Keratinocyte (primary cell): ENCODE results near the gene PIM3. TPM values are rescaled to one million over a fixed set of nuclear protein-coding genes. Genes with fewer than 3 reads are reported as not detected.

Source experiments
- DNase-seq: peaks from one replicate; pipeline ENCODE4 v3.0.0-alpha.2; 2011; ENCODE audit warnings: low read depth, missing footprints, low spot score
- FAIRE-seq: peaks from 2 replicates; lab custom pipeline; 2011; peaks lifted over from hg19 to GRCh38; lab: Jason Lieb, UNC
- H2AFZ ChIP-seq: 2 replicates; pipeline ENCODE4 v1.6.0; 2012; ENCODE audit warnings: low read length, control low read depth, inconsistent platforms; ENCODE audit not compliant: control insufficient read depth
- H3K27ac ChIP-seq: 2 replicates; pipeline ENCODE4 v1.5.1; 2011; ENCODE audit warnings: low read length; ENCODE audit not compliant: control insufficient read depth, insufficient read depth
- H3K27me3 ChIP-seq: 3 replicates; pipeline ENCODE4 v1.6.0; 2011; ENCODE audit warnings: low read length; ENCODE audit not compliant: control insufficient read depth, insufficient read depth; ENCODE audit errors: extremely low read depth
- H3K36me3 ChIP-seq, 2 experiments: 2 replicates in 1 of 2; 3 replicates in 1 of 2; pipeline ENCODE4 v1.5.1; 2011; ENCODE audit warnings: low read length in 2 of 2, mild to moderate bottlenecking in 1 of 2; ENCODE audit not compliant: control insufficient read depth in 2 of 2, insufficient read depth in 2 of 2; ENCODE audit errors: extremely low read depth in 1 of 2
- H3K4me1 ChIP-seq: 3 replicates; pipeline ENCODE4 v1.5.1; 2011; ENCODE audit warnings: low read length; ENCODE audit not compliant: control insufficient read depth, insufficient read depth; ENCODE audit errors: extremely low read depth
- H3K4me2 ChIP-seq: 3 replicates; pipeline ENCODE4 v1.6.0; 2011; ENCODE audit warnings: low read depth, low read length; ENCODE audit not compliant: control insufficient read depth, insufficient read depth; ENCODE audit errors: extremely low read depth
- H3K4me3 ChIP-seq, 3 experiments: fragments of 200-600 bp in 1 of 3; sonication (generic) in 1 of 3; 2 replicates in 2 of 3; 3 replicates in 1 of 3; pipeline ENCODE4 v1.5.1; 2011 to 2016; ENCODE audit warnings: low read length in 3 of 3, mild to moderate bottlenecking in 3 of 3, control low read depth in 2 of 3, inconsistent platforms in 1 of 3, low read depth in 1 of 3, mixed read lengths in 1 of 3, mixed run types in 1 of 3, moderate library complexity in 1 of 3; ENCODE audit not compliant: control insufficient read depth in 2 of 3, insufficient read depth in 2 of 3; ENCODE audit errors: extremely low read depth in 1 of 3
- H3K79me2 ChIP-seq: 2 replicates; pipeline ENCODE4 v1.6.0; 2012; ENCODE audit warnings: low read length; ENCODE audit not compliant: control insufficient read depth, insufficient read depth
- H3K9ac ChIP-seq: 3 replicates; pipeline ENCODE4 v1.6.0; 2011; ENCODE audit warnings: low read length; ENCODE audit not compliant: control insufficient read depth, insufficient read depth; ENCODE audit errors: extremely low read depth
- H3K9me1 ChIP-seq: 3 replicates; pipeline ENCODE4 v1.6.0; 2011; ENCODE audit warnings: low read length; ENCODE audit not compliant: control insufficient read depth, insufficient read depth; ENCODE audit errors: extremely low read depth
- H3K9me3 ChIP-seq: 2 replicates; pipeline ENCODE4 v1.5.1; 2012; ENCODE audit warnings: low read depth, low read length; ENCODE audit not compliant: control insufficient read depth
- H4K20me1 ChIP-seq: 3 replicates; pipeline ENCODE4 v1.6.0; 2011; ENCODE audit warnings: low read length; ENCODE audit not compliant: control insufficient read depth, insufficient read depth; ENCODE audit errors: extremely low read depth
- EZH2 ChIP-seq: IDR thresholded peaks from one replicate; pipeline ENCODE4 v1.6.1; 2012; ENCODE audit warnings: inconsistent platforms, mild to moderate bottlenecking, low read length, moderate library complexity
- dilution Hi-C: fragments of 300-500 bp; cut with MboI; formaldehyde crosslinking; loops from one replicate; pipeline ENCODE4 v1.7.0; 2020; ENCODE audit warnings: low sequenced_read_pairs; ENCODE audit not compliant: extremely low pct_ligation_motif_present
- polyA plus RNA-seq, 5 experiments: library from polyadenylated mRNA; depleted of rRNA in 3 of 5; stranded (reverse) in 3 of 5; stranded (forward) in 1 of 5; unstranded in 1 of 5; fragments of >200 nt; gene quantifications; 1 replicate in 1 of 5; 2 replicates in 3 of 5; 3 replicates in 1 of 5; pipeline versions ENCODE4 v1.2.1 to v1.2.3, GENCODE V29; 2011 to 2012; ENCODE audit warnings: missing spikeins in 2 of 5, low read depth in 1 of 5, low replicate concordance in 1 of 5
- TF ChIP-seq, protein P1 (sequence below), 3 experiments: IDR thresholded peaks in 1 of 3; conservative IDR thresholded peaks in 1 of 3; optimal IDR thresholded peaks in 1 of 3; 2 replicates in 2 of 3; 3 replicates in 1 of 3; pipeline versions ENCODE3 to v1.5.1; 2011; ENCODE audit warnings: low read length in 3 of 3, mild to moderate bottlenecking in 3 of 3, moderate library complexity in 2 of 3, control low read depth in 1 of 3, inconsistent platforms in 1 of 3; ENCODE audit not compliant: insufficient read depth in 2 of 3; ENCODE audit errors: extremely low read depth in 1 of 3

PIM3 gene
- polyA plus RNA-seq, 1 donor (not counting 4 experiments of a cell fraction or from before 2014, with no cell fraction given): 3.4 TPM

DNA sequence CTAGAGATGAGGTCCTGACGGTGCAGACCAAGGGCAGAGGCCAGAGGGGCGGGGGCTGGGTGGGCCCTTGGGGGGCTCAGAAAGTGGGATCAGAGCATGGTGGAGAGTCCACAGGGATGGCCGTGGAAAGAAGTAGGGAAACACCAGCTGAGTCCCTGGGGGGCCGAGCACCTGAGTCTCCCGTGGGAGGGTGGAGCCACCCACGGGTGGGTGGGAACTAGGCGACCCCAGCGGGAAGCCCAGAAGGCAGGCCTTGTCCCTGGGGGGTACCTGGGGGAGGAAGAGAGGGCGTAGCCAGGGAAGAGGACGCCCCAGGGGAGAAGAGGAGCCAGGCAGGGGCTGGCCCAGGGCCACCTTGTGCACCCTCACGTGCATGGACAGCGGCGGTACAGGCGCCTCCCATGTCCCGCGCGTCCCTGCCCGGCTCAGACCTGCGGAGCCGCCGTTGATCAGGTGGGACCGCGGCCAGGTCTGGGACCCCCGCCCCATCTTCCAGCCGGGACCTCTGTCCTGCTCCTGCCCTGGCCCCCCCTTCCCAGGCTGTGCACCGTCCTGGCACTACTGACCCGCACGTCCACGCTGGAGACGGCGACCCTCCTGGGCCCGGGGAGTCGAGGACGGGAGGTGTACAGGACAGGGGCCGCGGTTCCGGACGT lies 31.9 kb upstream of the PIM3 start:
- no peaks in the 10 kb centered on the region for H3K9me3 ChIP-seq
- no peak for TF ChIP-seq EZH2
- TF ChIP-seq, protein P1, sequence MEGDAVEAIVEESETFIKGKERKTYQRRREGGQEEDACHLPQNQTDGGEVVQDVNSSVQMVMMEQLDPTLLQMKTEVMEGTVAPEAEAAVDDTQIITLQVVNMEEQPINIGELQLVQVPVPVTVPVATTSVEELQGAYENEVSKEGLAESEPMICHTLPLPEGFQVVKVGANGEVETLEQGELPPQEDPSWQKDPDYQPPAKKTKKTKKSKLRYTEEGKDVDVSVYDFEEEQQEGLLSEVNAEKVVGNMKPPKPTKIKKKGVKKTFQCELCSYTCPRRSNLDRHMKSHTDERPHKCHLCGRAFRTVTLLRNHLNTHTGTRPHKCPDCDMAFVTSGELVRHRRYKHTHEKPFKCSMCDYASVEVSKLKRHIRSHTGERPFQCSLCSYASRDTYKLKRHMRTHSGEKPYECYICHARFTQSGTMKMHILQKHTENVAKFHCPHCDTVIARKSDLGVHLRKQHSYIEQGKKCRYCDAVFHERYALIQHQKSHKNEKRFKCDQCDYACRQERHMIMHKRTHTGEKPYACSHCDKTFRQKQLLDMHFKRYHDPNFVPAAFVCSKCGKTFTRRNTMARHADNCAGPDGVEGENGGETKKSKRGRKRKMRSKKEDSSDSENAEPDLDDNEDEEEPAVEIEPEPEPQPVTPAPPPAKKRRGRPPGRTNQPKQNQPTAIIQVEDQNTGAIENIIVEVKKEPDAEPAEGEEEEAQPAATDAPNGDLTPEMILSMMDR (optimal IDR thresholded peaks at IDR 0.05 in 1 of 3, IDR thresholded peaks at IDR 0.05 in 1 of 3, conservative IDR thresholded peaks at IDR 0.05 in 1 of 3; ENCODE audit: extremely low read depth in 1 of 3, insufficient read depth in 2 of 3, low read length in 3 of 3): no peak
- H3K9ac ChIP-seq: no peak overlapping the region

DNA sequence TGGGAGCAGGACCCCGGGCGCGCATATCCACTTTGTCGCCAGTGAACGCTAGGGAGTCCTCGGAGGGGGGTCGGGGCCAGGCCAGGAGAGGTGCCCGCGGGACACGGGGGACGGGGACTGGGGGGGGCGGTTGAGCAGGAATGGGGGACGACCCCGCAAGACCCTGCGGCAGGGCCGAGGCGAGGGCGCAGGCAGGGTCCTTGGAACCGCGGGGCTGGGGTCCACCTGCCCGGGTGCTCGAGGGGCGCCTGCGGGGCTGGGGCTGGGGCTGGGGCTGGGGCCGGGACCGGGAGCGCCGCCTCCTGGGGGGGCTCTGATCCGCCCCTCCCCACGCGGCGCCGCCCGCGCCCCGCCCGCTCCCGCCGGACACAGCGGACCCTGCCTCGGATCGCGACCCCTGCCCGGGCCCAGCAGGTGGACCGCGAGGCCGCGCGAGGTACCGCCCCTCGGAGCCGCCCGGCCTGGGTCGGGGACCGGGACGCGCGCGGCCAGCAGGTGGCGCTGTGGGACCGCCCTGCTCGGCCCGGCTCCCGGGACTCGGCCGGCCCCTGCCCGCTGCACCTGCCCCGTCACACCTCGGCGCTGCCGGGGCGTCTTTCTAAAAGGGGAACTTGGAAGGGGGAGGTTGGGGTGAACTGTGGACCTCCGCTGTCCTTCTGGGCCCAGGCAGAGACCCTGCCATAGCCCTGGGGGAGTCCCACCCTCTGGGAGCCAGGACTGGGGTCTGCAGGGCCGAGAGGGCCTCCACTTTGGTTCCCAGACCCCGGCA lies 31.2 kb upstream of the PIM3 start:
- Histone ChIP-seq H3K9me3 (no peaks in the 10 kb centered on the region), H3K9ac (no peak overlapping the region), H3K4me2 (no peak overlapping the region), H4K20me1 (no peaks in the 10 kb centered on the region), H2AFZ (no peak overlapping the region), H3K27me3 (peaks cover 8% of the 10 kb centered on the region), H3K9me1 (no peaks in the 10 kb centered on the region), H3K79me2 (no peaks in the 10 kb centered on the region), H3K4me3 (no peak overlapping the region), H3K36me3 (peaks cover 0 to 14% of the 10 kb centered on the region in 2 experiments), H3K27ac (no peak overlapping the region), H3K4me1 (peaks cover 13% of the 10 kb centered on the region)
- no peak for DNase-seq
- TF ChIP-seq, protein P1 (optimal IDR thresholded peaks at IDR 0.05 in 1 of 3, IDR thresholded peaks at IDR 0.05 in 1 of 3, conservative IDR thresholded peaks at IDR 0.05 in 1 of 3; ENCODE audit: extremely low read depth in 1 of 3, insufficient read depth in 2 of 3, low read length in 3 of 3): peak in 2 of 3 experiments; percentile 57 to 94
- TF ChIP-seq EZH2: no peak
- FAIRE-seq: no peak
- dilution Hi-C loops: no loop called here

More for the DNA sequence above, 31.9 kb upstream of the PIM3 start:
- Histone ChIP-seq H3K4me2 (no peak overlapping the region), H3K9me1 (no peaks in the 10 kb centered on the region), H3K27me3 (peaks cover 8% of the 10 kb centered on the region), H2AFZ (no peak overlapping the region), H4K20me1 (no peaks in the 10 kb centered on the region), H3K4me3 (no peak overlapping the region), H3K4me1 (peaks cover 9% of the 10 kb centered on the region), H3K79me2 (no peaks in the 10 kb centered on the region), H3K36me3 (peaks cover 0 to 18% of the 10 kb centered on the region in 2 experiments), H3K27ac (no peak overlapping the region)
- dilution Hi-C loops: no loop called here
- FAIRE-seq: no peak
- no peak for DNase-seq
